MG63 (cell line): ENCODE data around the gene HOXD9. TPM values are rescaled to one million over a fixed set of nuclear protein-coding genes. Genes with fewer than 3 reads are reported as not detected.
A peak's percentile ranks its signal among the peaks of the same experiment; 100 is the strongest.

ENCODE experiments used
- DNase-seq: peaks from one replicate; pipeline ENCODE4 v3.0.0-alpha.2; 2020
- H3K27me3 ChIP-seq: fragments of 250-450 bp; sonication (Bioruptor Pico); 2 replicates; pipeline ENCODE4 v1.5.1; 2020; ENCODE audit warnings: mild to moderate bottlenecking, moderate library complexity
- H3K36me3 ChIP-seq: fragments of 250-450 bp; sonication (Bioruptor Pico); 2 replicates; pipeline ENCODE4 v1.5.1; 2020; ENCODE audit warnings: mild to moderate bottlenecking, moderate library complexity
- H3K4me3 ChIP-seq: fragments of 250-450 bp; sonication (Bioruptor Pico); 2 replicates; pipeline ENCODE4 v1.5.1; 2020; ENCODE audit warnings: mild to moderate bottlenecking, moderate library complexity
- H3K9me3 ChIP-seq: fragments of 250-450 bp; sonication (Bioruptor Pico); 2 replicates; pipeline ENCODE4 v1.5.1; 2020; ENCODE audit warnings: mild to moderate bottlenecking, moderate library complexity
- total RNA-seq: library from RNA; depleted of rRNA; stranded (reverse); fragments of >200 nt; shearing (Covaris generic); gene quantifications from 2 replicates; pipeline ENCODE4 v1.2.3, GENCODE V29; 2014; ENCODE audit warnings: low replicate concordance

HOXD9 gene
- total RNA-seq, 1 experiment from 2014 or later, result 0.16 TPM

DNA sequence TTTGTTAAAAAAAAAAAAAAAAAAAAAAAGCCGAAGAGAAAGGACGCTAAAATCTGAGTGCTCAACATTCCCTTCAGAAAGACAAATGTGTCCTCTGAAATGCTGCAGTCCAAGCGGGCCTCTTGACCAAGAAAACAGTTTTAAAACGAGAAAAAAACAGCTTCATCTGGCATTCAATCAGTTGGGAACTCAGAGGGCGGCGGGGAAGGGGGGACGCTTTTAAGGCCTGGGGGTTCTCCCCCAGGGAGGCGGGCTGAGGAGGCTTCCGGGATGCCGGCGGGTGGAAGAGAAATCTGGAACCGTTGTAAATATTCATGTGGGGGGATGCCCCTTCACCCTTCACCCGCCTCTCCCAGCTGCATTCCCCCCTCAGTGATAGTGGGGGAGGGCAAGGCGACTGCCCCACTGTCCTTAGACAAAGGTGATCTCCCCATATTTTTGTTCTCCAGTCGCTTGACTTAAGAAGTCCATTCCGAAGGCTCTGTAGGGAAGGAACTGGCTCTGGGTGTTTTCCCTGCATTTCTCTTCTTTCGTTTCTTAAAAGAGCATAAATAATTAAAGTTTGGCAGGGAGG lies 18.7 kb upstream of the HOXD9 start:
- Histone ChIP-seq H3K27me3 (no peaks in the 10 kb centered on the region), H3K36me3 (peaks cover under 1% of the 10 kb centered on the region; the same call in 1 of the 2 replicates), H3K4me3 (peak overlapping the region; percentile 62), H3K9me3 (no peaks in the 10 kb centered on the region)
- DNase-seq, result no peak

DNA sequence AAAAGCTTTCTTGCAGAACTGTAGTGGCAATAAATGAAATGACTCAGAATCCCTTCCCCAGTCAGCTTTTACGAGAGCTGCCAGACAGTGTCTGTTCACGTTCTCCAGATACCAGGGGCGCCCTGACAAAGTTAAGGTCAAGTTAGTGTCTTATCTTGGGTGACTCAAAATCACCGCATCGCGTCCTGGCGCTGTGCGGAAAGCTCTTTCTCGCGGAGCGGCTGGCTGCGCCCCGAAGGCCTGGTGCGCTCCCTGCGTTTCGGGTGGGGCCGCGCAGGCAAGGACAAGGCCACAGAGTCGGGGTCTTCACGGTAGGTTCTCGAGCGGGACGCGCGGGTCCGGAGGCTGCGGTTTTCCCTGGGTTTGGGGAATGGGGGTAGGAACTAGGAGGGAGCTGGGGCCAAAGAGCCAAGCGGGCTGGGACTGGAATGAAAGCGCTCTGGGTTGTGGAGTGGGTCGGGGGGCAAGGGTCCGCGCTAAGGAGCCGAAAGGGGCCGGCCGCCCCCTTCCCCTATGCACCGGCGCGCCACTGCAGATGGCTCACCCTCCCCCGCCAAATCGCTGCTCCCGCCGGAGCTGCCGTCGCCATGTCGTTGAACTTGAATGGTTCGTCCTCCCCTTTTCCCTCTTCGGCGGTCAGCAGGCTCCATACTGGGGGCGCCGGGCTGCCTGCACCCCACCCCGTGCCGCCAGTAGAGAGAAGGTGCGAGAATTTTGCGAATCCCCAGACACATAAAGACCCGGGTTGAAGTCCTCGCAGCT lies 18.0 kb upstream of the HOXD9 start:
- Histone ChIP-seq H3K4me3 (peak overlapping the region; percentile 62), H3K36me3 (peaks cover 7% of the 10 kb centered on the region), H3K27me3 (no peaks in the 10 kb centered on the region), H3K9me3 (no peaks in the 10 kb centered on the region)
- DNase-seq, result peak; percentile 70

DNA sequence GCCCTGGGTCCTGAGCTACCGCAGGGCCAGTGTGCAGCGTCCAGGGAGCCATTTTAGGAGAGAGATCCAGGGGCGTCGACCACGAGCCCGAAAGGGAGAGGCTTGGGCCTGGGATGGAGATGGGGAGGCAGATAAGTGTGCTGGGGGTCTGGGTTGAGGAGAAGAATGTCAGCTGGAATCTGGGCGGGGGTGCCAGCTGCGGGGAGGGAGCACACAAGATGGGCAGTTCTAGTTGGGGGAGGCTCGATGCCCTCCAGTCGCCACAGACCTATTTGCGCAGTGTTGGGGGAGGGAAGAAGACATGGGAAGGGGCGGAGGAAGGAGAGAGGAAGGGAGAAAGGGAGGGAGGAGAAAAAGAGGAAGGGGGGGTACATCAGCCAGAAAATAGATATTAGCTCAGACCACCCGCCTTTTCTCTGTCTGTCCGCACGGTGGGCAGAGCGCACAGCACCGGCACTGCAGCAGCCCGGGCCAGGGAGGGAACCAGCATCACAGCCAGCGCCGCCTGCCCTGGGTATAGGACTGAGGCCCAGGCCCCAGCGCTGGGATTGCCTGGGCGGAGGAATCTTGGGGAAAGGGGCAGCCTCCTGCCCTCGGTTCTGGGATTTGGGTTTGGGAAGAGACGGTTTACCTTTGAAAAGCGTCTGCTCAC lies 17.3 kb upstream of the HOXD9 start:
- Histone ChIP-seq H3K27me3 (no peaks in the 10 kb centered on the region), H3K36me3 (peaks cover 8% of the 10 kb centered on the region), H3K9me3 (no peaks in the 10 kb centered on the region), H3K4me3 (peak overlapping the region; percentile 62)
- DNase-seq, result peak; percentile 56

DNA sequence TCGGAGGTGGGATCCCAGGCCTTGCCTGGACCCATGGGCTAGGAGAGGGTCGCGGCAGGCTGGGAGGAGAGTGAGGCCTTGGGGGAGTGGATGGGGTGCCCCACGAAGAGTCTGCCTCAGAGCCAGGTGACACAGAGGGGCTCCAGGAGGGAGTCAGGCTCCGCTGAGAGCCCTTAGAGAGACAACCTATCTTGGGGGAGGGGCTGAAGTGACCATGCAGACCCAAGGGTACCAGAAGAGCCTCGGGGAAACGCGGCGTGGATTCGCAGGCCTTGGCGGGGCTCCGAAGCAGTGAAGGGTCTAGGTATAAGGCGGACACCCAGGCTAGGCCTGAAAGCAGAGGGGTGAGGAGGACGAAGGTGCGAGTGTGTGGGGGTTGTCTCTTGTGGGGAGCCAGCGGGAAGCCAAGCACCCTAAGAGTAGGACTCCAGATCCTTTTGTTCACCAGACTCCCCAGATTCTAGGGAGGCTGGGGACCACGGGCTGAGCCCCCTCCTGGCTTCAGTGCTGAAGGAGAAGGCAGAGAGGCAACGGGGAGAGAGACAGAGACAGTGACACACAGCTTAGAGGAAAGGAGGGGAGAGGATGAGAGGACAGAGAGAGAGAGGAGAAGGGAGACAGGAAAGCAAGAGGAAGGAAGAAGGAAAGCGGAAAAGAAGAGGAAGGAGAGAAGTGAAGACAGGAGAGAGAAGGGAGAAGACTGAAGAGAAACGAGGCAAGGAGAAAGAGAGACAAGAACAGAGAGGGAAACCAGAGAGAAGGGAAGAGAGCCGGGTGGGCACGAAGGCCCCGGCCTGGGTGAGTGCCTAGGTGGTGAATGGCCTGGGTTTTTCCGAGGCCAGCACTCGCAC lies 16.6 kb upstream of the HOXD9 start:
- Histone ChIP-seq H3K9me3 (no peaks in the 10 kb centered on the region), H3K36me3 (peaks cover 9% of the 10 kb centered on the region), H3K27me3 (no peaks in the 10 kb centered on the region), H3K4me3 (peak overlapping the region; percentile 62)
- DNase-seq, result no peak

DNA sequence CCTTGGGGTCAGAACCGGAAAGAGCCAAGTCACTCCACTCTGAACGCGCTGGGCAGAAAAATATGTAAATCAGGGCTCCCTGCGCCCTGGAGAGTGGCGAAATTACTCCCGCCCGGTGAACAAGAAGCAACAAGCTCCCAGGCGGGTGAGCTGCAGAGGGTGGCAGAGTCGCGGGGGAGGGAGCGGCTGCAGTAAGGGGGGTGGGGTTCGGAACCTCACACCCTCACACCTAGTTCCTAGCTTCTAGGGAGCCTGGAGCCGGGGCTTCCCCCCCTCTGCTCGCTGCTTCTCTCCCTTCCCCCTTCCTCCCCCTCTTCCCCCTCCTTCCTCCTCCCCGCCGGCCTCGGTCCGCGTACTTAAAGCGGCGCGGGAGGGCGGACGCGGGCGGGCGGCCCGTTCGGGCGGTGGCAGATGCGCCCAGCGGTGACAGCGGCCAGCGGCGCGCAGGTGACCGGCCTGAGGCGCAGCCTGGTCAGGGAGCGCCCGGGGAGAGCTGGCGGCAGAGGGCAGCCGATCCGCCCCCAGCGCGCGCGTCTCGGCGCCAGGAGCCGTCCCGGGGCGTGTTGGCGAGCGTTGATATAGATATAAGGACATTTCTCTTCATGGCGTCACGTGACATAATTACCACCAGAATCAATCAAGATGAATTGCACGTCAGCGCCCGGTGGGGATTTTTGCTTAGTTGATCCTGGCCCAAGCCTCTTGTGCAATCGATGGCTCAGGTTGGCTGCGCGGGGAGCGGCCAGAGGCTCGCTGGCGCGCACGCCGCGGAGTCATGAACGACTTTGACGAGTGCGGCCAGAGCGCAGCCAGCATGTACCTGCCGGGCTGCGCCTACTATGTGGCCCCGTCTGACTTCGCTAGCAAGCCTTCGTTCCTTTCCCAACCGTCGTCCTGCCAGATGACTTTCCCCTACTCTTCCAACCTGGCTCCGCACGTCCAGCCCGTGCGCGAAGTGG lies 15.7 kb upstream of the HOXD9 start, which contains the start of gene HOXD11:
TSS of gene HOXD11 (plus strand) at position 700 of the 959 bp plus-strand sequence. CDS start at position 776, 76 bp downstream.
- Histone ChIP-seq H3K9me3 (no peaks in the 10 kb centered on the region), H3K4me3 (peak within 1 kb of the TSS; percentile 62), H3K36me3 (peaks cover 15% of the 10 kb centered on the region), H3K27me3 (no peaks in the 10 kb centered on the region)
- peak; percentile 71 for DNase-seq

DNA sequence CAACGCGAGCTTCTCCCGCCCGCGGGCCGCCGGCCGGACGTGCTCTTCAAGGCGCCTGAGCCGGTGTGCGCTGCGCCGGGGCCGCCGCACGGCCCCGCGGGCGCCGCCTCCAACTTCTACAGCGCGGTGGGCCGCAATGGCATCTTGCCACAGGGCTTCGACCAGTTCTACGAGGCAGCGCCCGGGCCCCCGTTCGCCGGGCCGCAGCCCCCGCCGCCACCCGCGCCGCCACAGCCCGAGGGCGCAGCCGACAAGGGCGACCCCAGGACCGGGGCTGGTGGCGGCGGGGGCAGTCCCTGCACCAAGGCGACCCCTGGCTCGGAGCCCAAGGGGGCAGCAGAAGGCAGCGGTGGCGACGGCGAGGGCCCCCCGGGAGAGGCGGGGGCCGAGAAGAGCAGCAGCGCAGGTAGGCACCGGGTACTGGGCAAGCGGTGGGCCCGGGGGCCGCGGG lies 14.8 kb upstream of the HOXD9 start:
- Histone ChIP-seq H3K4me3 (peak overlapping the region; percentile 30), H3K36me3 (peaks cover 20% of the 10 kb centered on the region), H3K9me3 (no peaks in the 10 kb centered on the region), H3K27me3 (no peaks in the 10 kb centered on the region)
- DNase-seq, result peak; percentile 35

DNA sequence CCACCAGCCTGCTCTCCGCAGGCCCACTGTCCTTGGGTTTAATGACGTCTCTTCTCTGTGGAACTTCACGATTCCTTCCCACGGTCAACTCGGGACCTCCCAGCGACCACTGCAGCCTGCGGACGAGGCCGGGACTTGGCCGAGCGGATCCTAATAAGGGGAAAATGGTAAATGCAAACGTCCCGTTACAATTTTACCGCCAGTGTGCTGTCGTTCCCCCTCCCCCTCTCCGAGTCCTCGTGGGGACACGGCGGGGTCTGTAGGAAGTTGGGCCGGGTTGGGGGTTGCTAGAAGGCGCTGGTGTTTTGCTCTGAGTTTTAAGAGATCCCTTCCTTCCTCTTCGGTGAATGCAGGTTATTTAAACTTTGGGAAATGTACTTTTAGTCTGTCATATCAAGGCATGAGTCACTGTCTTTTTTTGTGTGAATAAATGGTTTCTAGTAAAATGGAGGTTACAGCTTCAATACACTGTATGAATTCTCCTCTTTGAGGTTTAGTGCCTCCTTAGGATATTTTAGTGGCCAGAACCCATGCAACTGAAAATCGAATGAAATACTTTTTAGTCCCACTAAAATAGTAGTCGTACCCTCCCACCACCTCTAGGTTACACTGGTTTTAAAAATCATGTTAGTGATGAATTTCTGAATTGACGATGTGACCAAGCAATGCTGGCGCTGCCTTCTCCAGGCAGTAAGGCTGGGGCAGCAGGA lies 13.2 kb upstream of the HOXD9 start:
- peaks cover 20% of the 10 kb centered on the region for H3K36me3 ChIP-seq
- no peak for DNase-seq

DNA sequence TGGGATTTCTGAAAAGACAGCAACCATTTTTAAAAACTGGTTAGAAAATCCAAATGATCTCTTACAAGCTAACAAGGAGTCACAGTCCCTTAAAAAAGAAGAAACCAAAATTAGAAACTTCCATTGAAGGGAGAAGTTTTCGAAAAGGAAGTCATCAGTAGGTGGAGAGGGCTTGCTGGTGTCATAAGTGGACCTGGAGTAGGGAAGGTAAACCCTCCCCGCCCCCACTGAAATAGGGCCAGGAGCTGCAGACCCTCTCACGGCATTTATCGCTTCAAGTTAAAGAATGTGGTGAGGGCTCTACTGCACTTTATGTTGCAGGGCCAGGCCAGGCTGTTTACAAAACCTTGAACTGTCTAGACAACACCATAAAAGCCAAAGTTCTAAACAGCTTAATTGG lies 12.6 kb upstream of the HOXD9 start:
- Histone ChIP-seq H3K4me3 (no peak overlapping the region), H3K36me3 (peaks cover 20% of the 10 kb centered on the region), H3K9me3 (no peaks in the 10 kb centered on the region), H3K27me3 (no peaks in the 10 kb centered on the region)
- no peak for DNase-seq

More for the DNA sequence above, 13.2 kb upstream of the HOXD9 start:
- Histone ChIP-seq H3K27me3 (no peaks in the 10 kb centered on the region), H3K4me3 (no peak overlapping the region), H3K9me3 (no peaks in the 10 kb centered on the region)

DNA sequence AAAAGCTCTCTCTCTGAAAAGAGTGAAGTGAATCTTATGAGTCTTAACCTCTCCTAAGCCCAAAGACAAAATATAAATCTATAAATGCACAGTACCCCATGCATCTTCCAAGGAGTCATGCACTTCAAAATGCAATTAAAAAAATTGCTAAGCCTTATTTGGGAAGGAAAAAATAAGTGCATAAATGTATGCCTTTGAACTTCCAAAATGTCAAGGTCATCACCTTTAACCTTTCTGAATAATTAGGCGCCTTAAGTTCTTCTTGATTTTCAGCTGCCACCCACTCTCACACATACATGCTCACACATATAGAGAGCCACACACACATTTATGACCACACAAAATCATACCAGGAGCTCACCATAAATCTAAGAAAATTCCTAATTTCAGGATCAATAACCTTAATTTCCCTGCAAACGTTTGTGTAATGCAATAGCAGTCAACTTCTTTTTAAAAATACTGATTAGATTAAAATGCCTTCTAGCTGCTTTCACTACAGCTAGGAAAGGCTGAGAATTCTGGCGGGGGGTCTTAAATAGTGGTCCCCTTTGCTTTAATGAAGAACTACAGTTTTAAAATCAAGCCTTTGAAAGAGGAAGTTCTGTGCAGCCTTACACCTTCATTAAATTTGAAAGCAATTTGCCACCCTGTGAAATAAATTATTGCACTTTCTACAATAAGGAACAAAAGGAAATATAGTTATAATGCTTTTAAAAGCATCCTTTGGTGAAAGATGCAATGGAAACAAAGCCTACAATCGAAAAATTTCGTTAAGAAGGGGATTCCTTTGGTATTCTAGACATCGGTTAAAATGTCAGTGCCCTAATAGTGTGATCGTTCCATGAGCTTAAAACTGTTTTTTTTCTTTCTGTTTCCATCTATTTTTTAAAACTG lies 11.9 kb upstream of the HOXD9 start:
- DNase-seq, result no peak
- H3K4me3 ChIP-seq, result no peak overlapping the region
- H3K27me3 ChIP-seq, result no peaks in the 10 kb centered on the region
- H3K36me3 ChIP-seq, result peaks cover 20% of the 10 kb centered on the region
- H3K9me3 ChIP-seq, result no peaks in the 10 kb centered on the region

DNA sequence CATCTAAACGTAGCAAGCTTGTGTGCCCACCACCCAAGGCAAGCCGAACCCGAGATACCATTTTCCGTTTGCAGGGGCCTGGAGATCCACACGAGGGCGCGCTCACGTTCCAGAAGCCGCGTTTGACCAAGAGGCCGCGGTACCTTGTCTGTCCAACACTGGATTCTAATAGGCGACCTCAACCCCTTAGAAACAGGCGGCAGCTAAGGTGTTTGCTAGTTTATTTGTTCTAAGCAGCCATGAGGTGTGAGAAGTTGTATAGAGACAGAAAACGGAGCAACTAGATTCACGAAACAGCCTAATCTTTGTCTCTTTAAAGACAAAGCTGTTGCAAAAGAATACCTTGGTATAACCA lies 11.2 kb upstream of the HOXD9 start:
- DNase-seq, result no peak
- Histone ChIP-seq H3K9me3 (no peaks in the 10 kb centered on the region), H3K27me3 (no peaks in the 10 kb centered on the region), H3K4me3 (no peak overlapping the region), H3K36me3 (peaks cover 20% of the 10 kb centered on the region)

DNA sequence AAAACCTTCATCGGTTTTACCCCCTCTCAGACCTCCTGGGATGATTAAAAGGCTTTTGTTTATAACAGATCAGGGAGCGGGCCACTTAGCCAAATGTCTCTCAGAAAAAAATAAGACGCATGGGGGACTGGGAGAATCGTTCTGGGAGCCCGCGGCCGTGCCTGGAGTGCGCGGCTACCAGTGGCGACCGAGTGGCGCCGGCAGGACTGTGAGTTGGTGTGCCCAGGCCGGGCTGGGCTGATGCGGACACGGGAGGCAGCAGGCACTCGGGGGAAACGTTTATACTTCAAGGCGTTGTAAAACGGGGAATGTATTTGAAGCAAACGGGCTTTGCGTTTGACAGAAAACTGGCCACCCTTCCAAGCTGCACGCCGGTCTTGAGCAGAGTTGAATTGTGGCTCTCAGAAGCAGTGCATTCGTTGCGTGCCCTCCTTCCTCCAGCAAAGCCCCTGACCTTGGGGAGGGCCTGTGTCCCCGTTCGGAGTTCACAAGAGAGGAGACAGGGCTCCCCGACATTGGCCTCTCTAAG lies 10.6 kb upstream of the HOXD9 start:
- no peak for DNase-seq
- Histone ChIP-seq H3K27me3 (no peaks in the 10 kb centered on the region), H3K36me3 (peaks cover 23% of the 10 kb centered on the region), H3K4me3 (no peak overlapping the region), H3K9me3 (no peaks in the 10 kb centered on the region)

DNA sequence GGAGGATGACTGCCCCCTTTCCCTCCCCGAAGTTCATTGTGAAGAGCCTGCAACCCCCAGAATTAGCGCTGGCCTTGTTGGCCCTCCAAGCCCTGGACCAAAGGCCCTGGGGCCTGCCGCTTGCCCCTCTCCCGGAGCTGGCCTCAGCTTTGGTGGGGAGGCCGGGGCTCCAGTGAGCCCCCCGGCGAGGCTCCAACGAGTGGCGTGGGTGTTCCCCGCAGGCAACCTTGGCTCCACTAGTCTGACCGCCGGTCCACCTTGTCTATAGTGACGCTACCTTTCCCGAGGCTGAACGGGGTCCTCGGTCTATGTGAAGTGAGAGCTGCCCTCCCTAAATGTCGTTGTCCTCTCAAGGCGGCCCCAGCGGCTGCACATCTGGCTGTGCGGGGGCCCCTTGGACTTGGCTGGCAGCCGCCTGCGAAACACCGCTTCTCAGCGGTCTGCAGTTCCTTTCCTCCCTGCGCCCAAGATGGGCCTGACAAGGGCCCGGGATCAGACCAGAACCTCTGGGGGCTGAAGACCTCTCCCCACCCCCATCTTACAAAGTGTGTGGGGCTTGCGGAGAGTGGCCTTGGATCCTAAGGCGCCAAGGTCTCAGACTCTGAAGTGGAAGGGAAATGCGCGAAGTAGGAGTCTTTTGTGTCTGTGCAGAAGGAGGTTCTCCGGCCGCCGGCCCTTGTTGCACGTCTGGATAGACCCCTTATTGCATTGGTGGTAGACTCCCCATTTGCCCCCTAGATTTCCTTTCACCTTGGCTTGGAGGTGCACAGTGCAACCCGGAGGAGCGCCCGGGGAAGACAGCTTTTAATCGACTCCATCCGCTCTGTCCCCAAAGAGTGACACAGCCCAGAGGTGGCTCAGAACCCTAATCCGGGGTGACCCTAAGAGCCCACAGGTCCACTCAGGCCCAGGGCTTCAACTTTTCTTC lies 9.9 kb upstream of the HOXD9 start:
- DNase-seq, result no peak
- Histone ChIP-seq H3K36me3 (peaks cover 23% of the 10 kb centered on the region), H3K4me3 (no peak overlapping the region), H3K9me3 (no peaks in the 10 kb centered on the region), H3K27me3 (no peaks in the 10 kb centered on the region)
